Measurements from ENCODE around the gene VPS8.

GRCh38 chr3:184953401-184953800 lies 141.4 kb downstream of the VPS8 start:
- TF ChIP-seq CTCF (IDR thresholded peaks at IDR 0.05; ENCODE audit: low read depth, low read length, missing input control) (no peak), MAX (IDR thresholded peaks at IDR 0.05) (no peak), ATF3 (IDR thresholded peaks at IDR 0.05) (no peak), HNF4G (IDR thresholded peaks at IDR 0.05) (no peak), SP1 (IDR thresholded peaks at IDR 0.05) (no peak), TAF1 (conservative IDR thresholded peaks at IDR 0.05) (no peak), JUND (IDR thresholded peaks at IDR 0.05) (no peak), GABPA (IDR thresholded peaks at IDR 0.05 in 1 of 2, conservative IDR thresholded peaks at IDR 0.05 in 1 of 2) (no peak), FOXA1 (IDR thresholded peaks at IDR 0.05) (no peak), EGR1 (IDR thresholded peaks at IDR 0.05; ENCODE audit: low read depth in 2 of 2) (no peak), RAD21 (IDR thresholded peaks at IDR 0.05) (no peak), YY1 (IDR thresholded peaks at IDR 0.05) (no peak), REST (IDR thresholded peaks at IDR 0.05) (no peak)

All from liver (tissue), 3 donors.